Activated CD4-positive, CD25-positive, alpha-beta regulatory T cell treated with anti-CD3 and anti-CD28 coated beads, Interleukin-2, amount 50 U/mL, for 16 hours (primary cell): Measurements from ENCODE around the gene TPM3.
"Not testable (repeated sequence)": the region's sequence is repeated elsewhere in the genome, so short reads cannot be mapped to it uniquely, and the experiment has no call there.

Experiments
- DNase-seq: peaks from one replicate; pipeline ENCODE4 v3.0.0-alpha.2; 2020; ENCODE audit warnings: low read depth, low spot score

The TPM3 gene

DNA sequence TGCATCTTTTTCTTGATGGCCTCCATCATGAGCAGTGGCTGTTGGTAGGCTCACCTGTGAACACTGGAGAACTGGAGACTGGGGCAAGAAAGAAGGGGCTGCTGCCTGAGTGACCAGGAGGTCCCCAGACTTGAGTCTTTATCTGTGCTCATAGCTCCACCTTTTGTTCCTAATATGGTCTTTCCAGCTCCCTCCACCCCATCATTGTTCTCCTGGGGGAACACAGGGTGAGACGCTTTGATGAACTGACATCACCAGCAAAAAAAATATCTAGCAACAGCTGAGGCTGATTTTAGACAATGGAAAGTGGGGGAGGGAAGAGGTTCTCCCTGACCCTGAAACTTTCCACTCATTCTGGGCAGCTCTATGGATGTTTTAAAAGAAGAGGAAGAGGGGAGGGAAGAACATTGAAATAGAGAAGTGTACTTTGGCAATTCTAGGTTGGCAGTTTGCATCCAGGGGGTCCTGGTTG is at the start of gene TPM3:
Gene TPM3, minus strand, starts transcription at position 111 of the 472 bp plus-strand sequence. Its CDS starts 82 bp downstream, at position 29.
- DNase-seq, result no peak

- DNase-seq, result no peak
Measured at GRCh38 chr1:154240294-154240833, 48.5 kb upstream of the TPM3 start.

- DNase-seq, result no peak
Measured at GRCh38 chr1:154239491-154239890, 47.6 kb upstream of the TPM3 start.

DNA sequence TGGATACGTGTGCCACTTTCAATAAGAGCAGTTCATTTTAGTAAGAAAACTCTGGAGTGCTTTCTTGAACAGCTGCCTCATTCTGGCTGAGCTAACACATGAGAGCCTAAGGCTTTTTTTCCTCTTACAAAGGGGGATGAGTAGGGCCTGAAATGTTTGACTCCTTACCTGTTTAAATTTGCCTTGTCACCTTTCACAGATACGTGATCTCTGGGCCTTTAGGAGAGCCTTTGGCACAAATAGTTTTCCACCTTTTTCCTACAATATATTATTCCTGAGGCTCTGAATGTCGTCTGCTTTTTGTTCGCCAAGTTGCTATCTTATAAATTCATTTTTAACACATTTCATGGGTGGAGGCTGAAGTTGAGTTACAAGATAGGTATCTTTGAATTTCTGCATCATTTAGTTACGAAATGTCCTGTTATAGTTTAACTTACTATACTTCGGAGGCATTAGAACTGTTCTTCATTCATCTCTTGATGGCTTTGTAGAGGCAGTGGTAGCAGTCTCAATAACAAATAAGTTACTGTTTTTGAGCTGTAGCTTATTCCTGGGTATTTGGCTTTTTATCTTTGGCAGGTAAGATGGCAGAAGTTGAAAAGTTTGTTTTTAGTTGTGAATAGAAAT is 46.1 kb upstream of the TPM3 start:
- DNase-seq, result no peak

GRCh38 chr1:154237435-154237834 is 45.5 kb upstream of the TPM3 start:
- DNase-seq, result no peak

DNA sequence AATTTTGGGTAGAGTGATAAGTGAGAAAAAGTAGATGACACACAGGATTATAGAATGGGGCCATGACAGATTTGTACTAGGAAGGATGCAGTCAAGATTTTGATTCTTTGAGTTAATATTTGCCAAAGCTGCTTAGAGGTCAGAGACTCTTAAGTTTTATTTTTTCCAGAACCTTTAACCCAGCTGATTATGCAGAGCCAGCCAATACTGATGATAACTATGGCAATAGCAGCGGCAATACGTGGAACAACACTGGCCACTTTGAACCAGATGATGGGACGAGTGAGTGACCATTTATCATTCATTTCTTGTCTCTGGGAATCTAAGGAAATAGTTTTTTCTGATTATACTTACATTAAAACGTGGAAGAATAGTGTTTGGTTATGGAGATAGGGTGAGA is 45.0 kb upstream of the TPM3 start:
- DNase-seq, result no peak

DNA sequence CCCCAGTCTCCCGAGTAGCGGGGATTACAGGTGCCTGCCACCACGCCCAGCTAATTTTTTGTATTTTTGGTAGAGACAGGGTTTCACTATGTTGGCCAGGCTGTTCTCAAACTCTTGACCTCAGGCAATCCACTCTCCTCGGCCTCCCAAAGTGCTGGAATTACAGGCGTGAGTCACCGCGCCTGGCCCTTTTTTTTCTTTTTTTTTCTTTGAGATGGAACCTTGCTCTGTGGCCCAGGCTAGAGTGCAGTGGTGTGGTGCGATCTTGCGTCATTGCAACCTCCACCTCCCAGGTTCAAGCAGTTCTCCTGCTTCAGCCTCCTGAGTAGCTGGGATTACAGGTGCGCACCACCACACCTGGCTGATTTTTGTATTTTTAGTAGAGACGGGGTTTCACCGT is 41.2 kb upstream of the TPM3 start:
- not testable (repeated sequence) for DNase-seq

GRCh38 chr1:154231112-154231511 is 39.2 kb upstream of the TPM3 start:
- not testable (repeated sequence) for DNase-seq

DNA sequence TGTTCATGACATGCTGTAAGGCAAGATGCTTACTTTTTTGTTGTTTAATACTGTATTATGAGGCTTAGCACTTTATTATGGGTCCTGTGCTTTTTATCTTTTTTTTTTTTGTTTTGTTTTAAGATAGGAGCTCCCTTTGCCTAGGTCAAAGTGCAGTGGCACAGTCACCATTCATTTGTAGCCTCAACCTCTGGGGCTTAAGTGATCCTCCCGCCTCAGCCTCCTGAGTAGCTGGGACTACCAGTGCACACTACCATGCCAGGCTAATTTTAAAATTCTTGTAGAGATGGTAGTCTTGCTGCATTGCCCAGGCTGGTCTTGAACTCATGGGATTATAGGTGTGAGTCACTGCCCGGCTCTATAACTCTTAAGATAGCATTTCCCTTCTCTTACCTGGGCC is 33.5 kb upstream of the TPM3 start:
- DNase-seq, result no peak

DNA sequence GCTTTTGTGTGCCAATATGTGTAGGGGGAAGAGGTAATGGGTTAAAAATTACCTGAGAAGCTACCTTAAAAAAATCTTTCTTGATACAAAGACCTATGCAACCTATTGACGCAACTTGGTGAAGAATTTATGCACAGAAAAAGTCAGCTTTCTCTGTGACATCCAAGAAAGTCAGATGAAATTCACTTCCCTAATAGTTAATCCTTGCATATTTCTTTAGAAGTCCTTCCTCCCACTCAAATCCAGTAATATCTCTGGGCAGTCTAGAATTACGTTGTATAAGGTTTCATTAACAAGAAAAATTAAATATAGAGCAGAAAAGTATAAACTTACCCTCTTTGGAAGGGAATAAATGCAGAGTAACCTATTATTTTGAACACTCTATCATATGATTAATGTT is 31.7 kb upstream of the TPM3 start:
- DNase-seq, result no peak

DNA sequence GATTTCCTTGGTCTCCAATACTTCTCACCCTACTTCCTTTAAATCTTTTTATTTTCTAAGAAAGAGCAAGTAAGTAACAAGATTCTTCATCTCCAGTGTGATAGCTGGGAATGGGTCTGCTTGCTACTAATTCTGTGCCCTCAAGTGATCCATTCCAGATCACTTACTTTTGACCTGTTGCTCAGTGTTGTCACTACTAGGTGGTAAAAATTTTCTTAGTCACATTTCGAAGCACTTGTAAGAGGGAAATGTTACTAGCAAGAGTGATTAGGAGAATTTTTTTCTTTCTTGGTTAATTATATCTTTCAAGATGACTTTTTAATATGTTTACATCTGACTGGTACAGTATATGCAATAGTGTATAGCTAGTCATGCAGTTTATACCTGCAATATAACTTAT is 31.0 kb upstream of the TPM3 start:
- no peak for DNase-seq

DNA sequence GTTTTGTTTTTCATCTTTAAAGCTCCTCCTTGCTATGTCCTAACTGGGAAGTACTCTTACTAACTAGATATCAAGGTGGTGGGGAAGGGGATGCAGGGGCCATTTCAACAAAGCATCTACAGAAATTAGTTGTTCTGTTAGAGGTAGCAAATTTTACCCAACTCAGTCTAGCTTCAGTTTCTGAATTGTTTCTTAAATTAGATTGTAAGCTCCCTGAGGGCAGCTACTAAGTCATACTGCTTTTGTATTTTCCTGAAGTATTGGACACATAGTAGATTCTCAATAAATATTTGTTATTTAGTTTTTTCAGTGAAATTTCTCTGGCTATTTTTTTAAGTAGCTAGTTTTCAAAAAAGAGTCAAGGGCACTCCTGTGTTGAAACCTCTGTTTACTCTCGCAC is 30.6 kb upstream of the TPM3 start:
- no peak for DNase-seq

DNA sequence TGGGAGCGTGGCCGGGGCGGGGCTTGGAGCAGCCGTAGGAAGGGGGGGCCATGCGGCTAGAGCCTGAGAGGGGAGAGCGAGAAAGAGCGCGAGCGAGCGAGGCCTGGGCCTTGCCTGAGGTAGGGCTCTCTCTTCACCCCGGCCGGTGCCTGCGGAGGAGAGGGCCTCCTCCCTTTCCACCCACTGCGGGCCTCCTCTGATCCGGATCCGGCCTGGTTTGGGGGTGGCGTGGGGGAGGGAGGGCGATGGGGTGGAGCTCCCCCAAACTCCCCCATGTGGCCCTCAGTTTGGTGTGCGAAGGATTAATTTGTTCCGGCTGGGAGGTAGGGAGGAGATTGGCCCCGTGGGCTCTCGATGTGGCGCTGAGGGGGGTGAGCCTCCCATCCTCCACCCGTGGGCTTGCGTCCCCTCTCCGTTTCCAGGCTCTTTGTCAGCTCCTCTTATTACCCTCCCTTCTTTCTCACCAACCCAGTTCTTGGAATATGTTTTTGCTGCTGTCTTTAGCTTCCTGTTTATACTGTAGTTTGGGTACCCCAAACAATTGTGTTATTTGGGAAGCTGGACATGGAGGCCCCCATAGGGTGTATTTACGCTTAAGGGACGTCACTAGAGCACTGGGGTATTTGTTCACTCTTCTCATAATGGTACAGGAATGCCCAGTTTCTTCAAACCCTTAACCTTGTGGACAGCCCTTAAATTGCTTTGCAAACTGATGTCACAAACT is 29.5 kb upstream of the TPM3 start:
- DNase-seq, result peak; percentile 55

DNA sequence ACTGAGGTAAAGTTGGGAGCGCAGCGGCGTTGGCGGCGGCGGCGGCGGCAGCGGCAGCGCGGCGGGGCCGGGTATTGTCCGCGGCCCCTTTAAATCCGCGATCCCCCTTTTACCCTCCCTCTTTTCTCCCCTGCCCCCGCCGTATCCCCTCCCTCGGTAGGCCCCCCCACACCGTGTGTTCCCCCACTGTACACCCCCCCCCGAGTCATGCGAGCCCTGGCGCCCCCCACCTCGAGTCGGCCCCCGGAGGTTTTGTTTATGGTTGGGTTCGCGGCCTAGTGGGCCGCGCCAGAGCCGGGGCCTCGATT is 29.0 kb upstream of the TPM3 start:
- no peak for DNase-seq

DNA sequence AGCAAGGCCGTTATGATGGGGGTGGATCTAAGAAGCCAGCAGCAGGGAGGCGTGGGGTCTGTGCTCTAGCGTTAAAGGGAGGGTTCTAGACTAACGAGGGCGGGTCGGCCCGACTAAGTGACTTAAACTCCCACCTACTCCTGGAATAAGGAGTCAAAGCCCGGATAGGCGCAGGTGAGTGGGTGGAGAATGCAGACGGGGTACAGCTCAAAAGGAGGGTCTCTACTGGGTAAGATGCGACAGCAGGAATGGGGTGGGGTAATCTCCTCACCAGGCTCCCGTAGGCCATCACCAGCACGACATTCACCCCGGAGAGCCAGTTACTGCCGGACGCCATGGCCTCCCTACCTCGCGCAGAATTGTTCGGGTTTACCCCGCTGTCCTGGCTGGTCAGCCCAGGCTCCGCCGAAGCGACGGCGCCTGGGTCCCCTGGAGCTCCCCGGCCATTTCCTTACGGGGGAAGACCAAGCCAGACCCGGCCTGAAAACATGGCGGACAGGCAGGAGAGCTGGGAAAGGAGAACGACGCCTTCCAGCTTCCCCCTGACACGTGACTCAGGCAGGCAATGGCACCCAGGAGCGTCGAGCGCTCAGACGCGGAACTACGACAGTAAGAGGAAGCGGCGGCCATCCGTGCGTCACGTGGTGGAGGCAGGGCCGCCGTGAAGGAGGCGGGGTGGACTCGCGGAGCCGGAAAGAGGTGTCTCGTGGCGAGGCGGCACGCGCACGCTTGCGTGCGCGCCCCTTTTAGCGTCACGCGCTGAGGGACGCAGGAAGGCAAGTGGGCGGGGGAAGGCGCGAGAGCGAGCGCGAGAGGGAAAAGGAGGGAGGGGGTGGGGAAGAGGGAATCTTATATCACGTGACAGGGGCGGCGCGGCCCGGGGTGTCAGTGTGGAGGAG is 28.4 kb upstream of the TPM3 start, which contains the start of gene UBAP2L:
Gene UBAP2L, plus strand, starts transcription at position 885 of the 899 bp plus-strand sequence. CDS start 4,169 bp downstream, outside the sequence.
- DNase-seq, result peak; percentile 98

GRCh38 chr1:154219541-154219940 is 27.6 kb upstream of the TPM3 start:
- no peak for DNase-seq

- DNase-seq, result no peak
Measured at GRCh38 chr1:154218545-154218944, 26.6 kb upstream of the TPM3 start.

GRCh38 chr1:154213274-154213673 is 21.4 kb upstream of the TPM3 start:
- no peak for DNase-seq

- no peak for DNase-seq
Measured at GRCh38 chr1:154212083-154212482, 20.2 kb upstream of the TPM3 start.

DNA sequence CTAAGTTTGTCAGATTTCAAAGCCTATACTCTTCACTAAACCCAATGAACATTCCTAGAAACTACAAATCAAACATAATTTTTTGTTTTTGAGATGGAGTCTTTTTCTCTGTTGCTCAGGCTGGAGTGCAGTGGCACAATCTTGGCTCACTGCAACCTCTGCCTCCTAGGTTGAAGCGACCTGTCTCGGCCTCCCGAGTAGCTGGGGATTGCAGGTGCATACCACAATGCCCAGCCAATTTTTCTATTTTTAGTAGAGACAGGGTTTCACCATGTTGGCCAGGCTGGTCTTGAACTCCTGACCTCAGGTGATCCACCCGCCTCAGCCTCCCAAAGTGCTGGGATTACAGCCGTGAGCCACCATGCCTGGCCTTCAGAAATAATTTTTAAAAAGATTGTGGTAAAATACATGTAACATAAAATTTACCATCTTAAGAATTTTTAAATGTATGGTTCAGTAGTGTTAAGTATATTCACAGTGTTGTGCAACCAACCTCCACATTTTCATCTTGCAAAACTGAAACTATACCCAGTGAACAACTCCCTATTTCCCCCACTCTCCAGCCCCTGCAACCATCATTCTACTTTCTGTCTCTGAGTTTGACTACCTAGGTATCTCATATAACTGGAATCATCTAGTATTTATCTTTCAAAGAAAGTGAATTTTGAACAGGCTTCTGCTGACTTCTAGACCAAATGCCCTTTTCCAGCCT is 16.9 kb upstream of the TPM3 start:
- no peak for DNase-seq

- no peak for DNase-seq
Measured at GRCh38 chr1:154207262-154207661, 15.4 kb upstream of the TPM3 start.
